SU-DHL-6 (cell line): ENCODE results near the gene RBMS1.
"Not testable (repeated sequence)": the region's sequence is repeated elsewhere in the genome, so short reads cannot be mapped to it uniquely, and the experiment has no call there.

ENCODE experiments used
- H2AFZ ChIP-seq: fragments of 200-600 bp; sonication (generic); 2 replicates; pipeline ENCODE4 v1.6.1; 2014; ENCODE audit warnings: low read depth, mild to moderate bottlenecking, moderate library complexity, mixed read lengths, antibody characterized with exemption, low read length; ENCODE audit not compliant: severe bottlenecking
- H3F3A ChIP-seq: fragments of 200-600 bp; shearing (Covaris generic); 2 replicates; pipeline ENCODE4 v1.6.0; 2016; ENCODE audit warnings: antibody characterized with exemption, mild to moderate bottlenecking; ENCODE audit not compliant: insufficient read depth
- H3K27ac ChIP-seq: fragments of 200-600 bp; sonication (generic); 2 replicates; pipeline ENCODE4 v1.5.1; 2016; ENCODE audit warnings: low read depth, mild to moderate bottlenecking, low read length, moderate library complexity, mixed read lengths
- H3K27me3 ChIP-seq: fragments of 200-600 bp; sonication (generic), shearing (Covaris generic); 2 replicates; pipeline ENCODE4 v1.6.0; 2014; ENCODE audit warnings: mild to moderate bottlenecking, low read length
- H3K36me3 ChIP-seq: fragments of 200-600 bp; sonication (generic); 2 replicates; pipeline ENCODE4 v1.6.1; 2014; ENCODE audit warnings: mild to moderate bottlenecking, low read length, mixed read lengths
- H3K4me2 ChIP-seq: fragments of 300-600, 200-600 bp; shearing (Covaris generic), sonication (generic); 2 replicates; pipeline ENCODE4 v1.6.0; 2014; ENCODE audit warnings: low read length, low read depth, mild to moderate bottlenecking; ENCODE audit not compliant: poor library complexity, severe bottlenecking
- H3K4me3 ChIP-seq: fragments of 200-600 bp; sonication (generic); 2 replicates; pipeline ENCODE4 v1.5.1; 2014; ENCODE audit warnings: antibody characterized with exemption, low read length, mild to moderate bottlenecking, mixed read lengths; ENCODE audit not compliant: insufficient read depth, poor library complexity, severe bottlenecking
- H3K79me2 ChIP-seq: fragments of 200-600 bp; sonication (generic); 2 replicates; pipeline ENCODE4 v1.6.1; 2014; ENCODE audit warnings: mild to moderate bottlenecking, low read length, moderate library complexity; ENCODE audit not compliant: insufficient read depth
- H3K9ac ChIP-seq: fragments of 200-600 bp; sonication (generic); 2 replicates; pipeline ENCODE4 v1.7.0; 2014; ENCODE audit warnings: mild to moderate bottlenecking, low read length
- H3K9me2 ChIP-seq: fragments of 200-600 bp; sonication (generic); replicated peaks from 2 replicates; pipeline ENCODE4 v1.6.1; 2014; ENCODE audit warnings: low read length; ENCODE audit not compliant: insufficient read depth
- H3K9me3 ChIP-seq: fragments of 200-600 bp; sonication (generic); 2 replicates; pipeline ENCODE4 v1.6.1; 2014; ENCODE audit warnings: low read length, mixed read lengths; ENCODE audit not compliant: insufficient read depth
- H4K20me1 ChIP-seq: fragments of 200-600 bp; sonication (generic); 2 replicates; pipeline ENCODE4 v1.6.1; 2014; ENCODE audit warnings: low read depth, mild to moderate bottlenecking, antibody characterized with exemption, low read length, moderate library complexity, mixed read lengths
- CTCF ChIP-seq: fragments of 200-600 bp; sonication (generic); IDR thresholded peaks from one replicate; pipeline ENCODE4 v1.5.1; 2017; ENCODE audit warnings: antibody characterized with exemption, mild to moderate bottlenecking, low read length, moderate library complexity; ENCODE audit not compliant: insufficient read depth, poor library complexity, severe bottlenecking
- EZH2phosphoT487 ChIP-seq: fragments of 200-600 bp; sonication (generic), shearing (Covaris generic); conservative IDR thresholded peaks from 2 replicates; pipeline ENCODE4 v1.6.1; 2018; ENCODE audit warnings: mild to moderate bottlenecking, antibody characterized with exemption, low read length, moderate library complexity, mixed read lengths

Gene RBMS1

DNA sequence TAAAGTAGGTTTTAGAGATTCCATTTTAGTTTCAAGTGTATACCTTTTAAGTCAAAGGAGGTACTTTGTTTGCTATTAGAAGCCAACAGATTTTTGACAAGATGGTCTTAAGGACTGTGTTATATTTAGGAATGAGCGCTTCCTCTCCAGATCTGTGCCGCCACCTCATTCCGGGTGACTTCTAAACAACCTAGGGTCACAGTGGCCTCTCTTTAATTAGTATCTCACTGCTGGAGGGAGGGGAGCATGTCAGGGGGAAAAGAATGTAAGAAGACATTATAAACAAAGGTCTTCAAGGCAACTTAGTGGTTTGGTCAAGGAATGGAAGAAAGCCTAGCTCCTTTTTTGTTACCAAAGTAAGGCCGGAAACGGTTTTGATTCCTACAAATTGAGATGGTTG is 67.0 kb downstream of the RBMS1 start:
- H3K4me3 ChIP-seq = no peak overlapping the region
- no peak overlapping the region for H2AFZ ChIP-seq
- 0 out of 2 replicates have a peak, but pooled peaks cover 6% of the 10 kb centered on the region for H3K9me3 ChIP-seq
- no peaks in the 10 kb centered on the region; the same call in 1 of the 2 replicates for H3K36me3 ChIP-seq
- H3K79me2 ChIP-seq = no peaks in the 10 kb centered on the region
- TF ChIP-seq CTCF (no peak), EZH2phosphoT487 (no peak)
- no peak overlapping the region for H3K27ac ChIP-seq
- H4K20me1 ChIP-seq = no peaks in the 10 kb centered on the region
- H3K27me3 ChIP-seq = no peaks in the 10 kb centered on the region
- H3K9me2 ChIP-seq = no peaks in the 10 kb centered on the region
- peaks cover 5% of the 10 kb centered on the region; the same call in 1 of the 2 replicates for H3F3A ChIP-seq
- H3K9ac ChIP-seq = no peak overlapping the region
- H3K4me2 ChIP-seq = no peak overlapping the region

GRCh38 chr2:160425434-160426151 is 68.0 kb downstream of the RBMS1 start:
- H3F3A ChIP-seq = peaks cover 5% of the 10 kb centered on the region; the same call in 1 of the 2 replicates
- no peak overlapping the region for H2AFZ ChIP-seq
- H3K9ac ChIP-seq = no peak overlapping the region
- H3K36me3 ChIP-seq = no peaks in the 10 kb centered on the region; the same call in 1 of the 2 replicates
- H3K4me3 ChIP-seq = no peak overlapping the region
- H3K79me2 ChIP-seq = no peaks in the 10 kb centered on the region
- no peaks in the 10 kb centered on the region for H3K27me3 ChIP-seq
- no peaks in the 10 kb centered on the region for H4K20me1 ChIP-seq
- no peak overlapping the region for H3K4me2 ChIP-seq
- no peak for TF ChIP-seq CTCF
- no peak for TF ChIP-seq EZH2phosphoT487
- H3K9me3 ChIP-seq = 0 out of 2 replicates have a peak, but pooled peaks cover 6% of the 10 kb centered on the region
- no peaks in the 10 kb centered on the region for H3K9me2 ChIP-seq
- H3K27ac ChIP-seq = no peak overlapping the region

GRCh38 chr2:160423126-160423525 is 70.5 kb downstream of the RBMS1 start:
- H3K79me2 ChIP-seq = no peaks in the 10 kb centered on the region
- no peak overlapping the region for H3K27ac ChIP-seq
- no peak overlapping the region for H2AFZ ChIP-seq

DNA sequence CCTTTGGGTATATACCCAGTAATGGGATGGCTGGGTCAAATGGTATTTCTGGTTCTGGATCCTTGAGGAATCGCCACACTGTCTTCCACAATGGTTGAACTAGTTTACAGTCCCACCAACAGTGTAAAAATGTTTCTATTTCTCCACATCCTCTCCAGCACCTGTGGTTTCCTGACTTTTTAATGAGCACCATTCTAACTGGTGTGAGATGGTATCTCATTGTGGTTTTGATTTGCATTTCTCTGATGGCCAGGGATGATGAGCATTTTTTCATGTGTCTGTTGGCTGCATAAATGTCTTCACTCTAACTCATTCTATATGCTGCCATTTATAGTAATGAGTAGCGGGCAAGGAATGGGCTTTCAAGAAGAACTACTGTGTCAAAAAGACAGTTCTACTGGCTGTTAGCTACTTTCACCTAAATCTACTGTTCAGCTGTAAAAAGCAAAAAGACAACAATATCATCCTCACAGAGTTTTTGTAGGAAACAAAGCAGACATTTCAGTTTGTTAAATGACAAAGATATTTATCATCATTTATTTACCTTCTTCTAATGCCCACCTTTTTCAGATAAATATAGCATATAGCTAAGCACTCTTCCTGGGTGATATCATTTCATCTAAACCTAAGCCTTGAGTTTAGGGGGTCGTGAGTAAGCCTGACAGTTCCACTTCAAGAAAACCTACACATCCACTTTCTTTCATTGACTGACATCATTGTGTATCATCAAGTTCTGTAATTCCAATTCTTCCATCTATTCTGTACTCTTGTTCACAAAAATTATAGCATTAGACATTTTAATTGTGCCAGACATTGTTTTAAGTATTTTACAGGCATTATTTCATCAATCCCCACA is 71.7 kb downstream of the RBMS1 start:
- not testable (repeated sequence) for H4K20me1 ChIP-seq, H3K27me3 ChIP-seq, H3K9me3 ChIP-seq, H3K9me2 ChIP-seq, H3F3A ChIP-seq, H2AFZ ChIP-seq, H3K9ac ChIP-seq, H3K36me3 ChIP-seq, H3K27ac ChIP-seq, H3K4me3 ChIP-seq, H3K79me2 ChIP-seq
- H3K4me2 ChIP-seq = peak overlapping the region; percentile 23

More at GRCh38 chr2:160423126-160423525, 70.5 kb downstream of the RBMS1 start:
- Histone ChIP-seq H3K4me2 (no peak overlapping the region), H3K27me3 (no peaks in the 10 kb centered on the region), H3F3A (no peaks in the 10 kb centered on the region; the same call in 1 of the 2 replicates), H3K9me3 (no peaks in the 10 kb centered on the region), H3K9me2 (no peaks in the 10 kb centered on the region), H4K20me1 (no peaks in the 10 kb centered on the region), H3K9ac (no peak overlapping the region), H3K4me3 (no peak overlapping the region), H3K36me3 (no peaks in the 10 kb centered on the region)
- TF ChIP-seq EZH2phosphoT487 (no peak), CTCF (no peak)
